AG04450 (cell line): ENCODE measurements around the gene SEC62. TPM values are rescaled to one million over a fixed set of nuclear protein-coding genes. Genes with fewer than 3 reads are reported as not detected.
A peak's percentile ranks its signal among the peaks of the same experiment; 100 is the strongest.

Experiments used
- CTCF ChIA-PET: fragments of 300-600, 350-600 bp; formaldehyde crosslinking; extraction: SDS; loops from one replicate; lab custom pipeline; 2022; ENCODE audit warnings: antibody characterized with exemption, inconsistent platforms; lab: Charles Lee
- POLR2A ChIA-PET: fragments of 350-600 bp; formaldehyde crosslinking; extraction: SDS; loops from one replicate; lab custom pipeline; 2021; ENCODE audit warnings: antibody characterized with exemption, inconsistent platforms; lab: Yijun Ruan, JAX
- DNase-seq: peaks from one replicate; pipeline ENCODE4 v3.0.0-alpha.2; 2011; ENCODE audit warnings: low read depth, low spot score
- H3K27ac ChIP-seq: one replicate; pipeline ENCODE4 v1.5.1; 2012; ENCODE audit warnings: low read depth, low read length, control low read depth
- H3K27me3 ChIP-seq: one replicate; pipeline ENCODE4 v1.6.0; 2012; ENCODE audit warnings: low read length; ENCODE audit not compliant: control insufficient read depth, insufficient read depth
- H3K4me3 ChIP-seq: 2 replicates; pipeline ENCODE4 v1.5.1; 2011; ENCODE audit warnings: mild to moderate bottlenecking, low read depth, low read length, control low read depth
- H3K9me3 ChIP-seq: 2 replicates; pipeline ENCODE4 v1.5.1; 2012; ENCODE audit warnings: low read length; ENCODE audit not compliant: control insufficient read depth, insufficient read depth
- CTCF ChIP-seq: IDR thresholded peaks from 2 replicates; pipeline ENCODE4 v1.5.1; 2011; ENCODE audit warnings: low read depth, low read length, control low read depth, inconsistent platforms
- polyA plus RNA-seq: library from polyadenylated mRNA; depleted of rRNA; stranded (reverse); fragments of >200 nt; gene quantifications from 2 replicates; pipeline ENCODE4 v1.2.3, GENCODE V29; 2011

The SEC62 gene
- polyA plus RNA-seq, 1 experiment: 109 TPM

GRCh38 chr3:169966951-169967915 lies 626 bp downstream of the SEC62 start:
- TF ChIP-seq CTCF: no peak
- H3K27me3 ChIP-seq: peaks cover 2% of the 10 kb centered on the region
- peak overlapping the region; percentile 92 for H3K4me3 ChIP-seq
- H3K9me3 ChIP-seq: no peaks in the 10 kb centered on the region; the same call in 1 of the 2 replicates
- ChIA-PET POLR2A (interaction anchor here (0.9 to 1.5 kb wide), 6 partner anchors 9 to 389 kb away, joined by 3 to 5 read pairs (median 4); partner anchors contain the start of genes LRRC34 and LRRIQ4), CTCF (interaction anchor here (0.5 to 0.8 kb wide), 4 partner anchors 9 to 202 kb away, joined by 3 to 12 read pairs (median 3); no protein-coding TSS in a partner anchor)
- H3K27ac ChIP-seq: peak overlapping the region; percentile 88
- peak; percentile 2 for DNase-seq

- DNase-seq: no peak
- TF ChIP-seq CTCF: no peak
- Histone ChIP-seq H3K9me3 (no peaks in the 10 kb centered on the region; the same call in 1 of the 2 replicates), H3K27ac (no peak overlapping the region), H3K27me3 (peaks cover 2% of the 10 kb centered on the region), H3K4me3 (peak overlapping the region; percentile 92)
- ChIA-PET CTCF (interaction anchor here (0.6 kb wide), 1 partner anchor 135 kb away, joined by 3 read pairs; no protein-coding TSS in a partner anchor), POLR2A (interaction anchor here (1.0 to 1.1 kb wide), 2 partner anchors 11 to 388 kb away, joined by 4 to 5 read pairs; no protein-coding TSS in a partner anchor)
These were observed 1.7 kb downstream of the SEC62 start for GRCh38 chr3:169968224-169968885.

- no peak for TF ChIP-seq CTCF
- Histone ChIP-seq H3K27me3 (no peaks in the 10 kb centered on the region), H3K27ac (no peak overlapping the region), H3K9me3 (no peaks in the 10 kb centered on the region; the same call in 1 of the 2 replicates), H3K4me3 (no peak overlapping the region)
- ChIA-PET POLR2A (no interaction called here), CTCF (interaction anchor here (0.7 kb wide), 1 partner anchor 106 kb away, joined by 3 read pairs; no protein-coding TSS in a partner anchor)
- no peak for DNase-seq
These were observed 2.8 kb downstream of the SEC62 start for GRCh38 chr3:169969174-169970095.

GRCh38 chr3:169970847-169971246 lies 4.2 kb downstream of the SEC62 start:
- no peak for DNase-seq
- no peak overlapping the region for H3K27ac ChIP-seq
- no peaks in the 10 kb centered on the region; the same call in 1 of the 2 replicates for H3K9me3 ChIP-seq
- TF ChIP-seq CTCF: no peak
- POLR2A ChIA-PET: interaction anchor here (0.7 kb wide), 1 partner anchor 36 kb away, joined by 4 read pairs; no protein-coding TSS in a partner anchor
- no peak overlapping the region for H3K4me3 ChIP-seq
- CTCF ChIA-PET: no interaction called here
- no peaks in the 10 kb centered on the region for H3K27me3 ChIP-seq
